IPS-20b (cell line): ENCODE measurements around the gene KIF21A.
A peak's percentile ranks its signal among the peaks of the same experiment; 100 is the strongest.

Source experiments
- H3K27ac ChIP-seq: one replicate; pipeline ENCODE4 v1.5.1; 2013; ENCODE audit warnings: low read length
- H3K27me3 ChIP-seq: 2 replicates; pipeline ENCODE4 v1.6.1; 2013; ENCODE audit warnings: mild to moderate bottlenecking, low read length, inconsistent platforms; ENCODE audit not compliant: insufficient read depth
- H3K36me3 ChIP-seq: 2 replicates; pipeline ENCODE4 v1.6.1; 2013; ENCODE audit warnings: low read depth, mild to moderate bottlenecking, inconsistent platforms, low read length, moderate library complexity; ENCODE audit not compliant: insufficient read depth
- H3K4me1 ChIP-seq: 2 replicates; pipeline ENCODE4 v1.6.1; 2013; ENCODE audit warnings: mild to moderate bottlenecking, control low read depth, inconsistent platforms, low read length, moderate library complexity; ENCODE audit not compliant: insufficient read depth
- H3K4me3 ChIP-seq: 2 replicates; pipeline ENCODE4 v1.5.1; 2013; ENCODE audit warnings: mild to moderate bottlenecking, low read length, inconsistent platforms
- H3K9ac ChIP-seq: 2 replicates; pipeline ENCODE4 v1.6.1; 2013; ENCODE audit warnings: low read depth, mild to moderate bottlenecking, inconsistent platforms, low read length, moderate library complexity
- H3K9me3 ChIP-seq: 2 replicates; pipeline ENCODE4 v1.6.1; 2013; ENCODE audit warnings: mild to moderate bottlenecking, low read depth, low read length, inconsistent platforms; ENCODE audit not compliant: insufficient read depth

The KIF21A gene

GRCh38 chr12:39402922-39403321 is 40.0 kb downstream of the KIF21A start:
- H3K4me1 ChIP-seq = peaks cover 15% of the 10 kb centered on the region
- H3K36me3 ChIP-seq = no peaks in the 10 kb centered on the region
- no peak overlapping the region for H3K4me3 ChIP-seq
- H3K9ac ChIP-seq = no peak overlapping the region
- no peaks in the 10 kb centered on the region for H3K27me3 ChIP-seq
- H3K27ac ChIP-seq = no peak overlapping the region
- H3K9me3 ChIP-seq = no peaks in the 10 kb centered on the region

- H3K27me3 ChIP-seq = no peaks in the 10 kb centered on the region
- no peaks in the 10 kb centered on the region for H3K36me3 ChIP-seq
- H3K4me3 ChIP-seq = no peak overlapping the region
- H3K4me1 ChIP-seq = peaks cover 5% of the 10 kb centered on the region
- H3K9me3 ChIP-seq = no peaks in the 10 kb centered on the region
- no peak overlapping the region for H3K27ac ChIP-seq
- no peak overlapping the region for H3K9ac ChIP-seq
Measured at GRCh38 chr12:39401459-39401858, 41.5 kb downstream of the KIF21A start.

DNA sequence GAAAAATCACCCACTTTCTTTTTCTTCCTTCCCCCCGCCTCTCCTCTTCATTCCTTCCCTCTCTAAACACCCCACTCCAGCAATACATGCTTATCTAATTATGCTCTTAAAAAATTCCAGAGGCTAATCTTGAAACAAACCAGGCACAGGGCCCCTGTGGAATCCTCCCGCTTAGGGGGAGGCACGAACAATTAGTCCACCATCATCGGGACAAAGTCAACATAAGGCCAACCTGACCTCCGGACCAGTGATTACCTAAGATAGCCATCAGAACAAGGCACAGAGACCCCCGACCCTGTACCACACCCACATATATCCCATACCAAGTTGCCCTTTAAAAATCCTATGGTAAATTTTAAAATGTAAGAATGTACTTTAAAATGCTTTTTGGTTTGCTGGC is 47.1 kb downstream of the KIF21A start:
- Histone ChIP-seq H3K9ac (no peak overlapping the region), H3K4me1 (peaks cover 28% of the 10 kb centered on the region), H3K27ac (no peak overlapping the region), H3K27me3 (no peaks in the 10 kb centered on the region), H3K4me3 (no peak overlapping the region), H3K9me3 (no peaks in the 10 kb centered on the region), H3K36me3 (no peaks in the 10 kb centered on the region)

- Histone ChIP-seq H3K4me3 (peak overlapping the region; percentile 49), H3K9ac (peak overlapping the region; percentile 62; the same call in 1 of the 2 replicates), H3K27ac (peak overlapping the region; percentile 64), H3K27me3 (no peaks in the 10 kb centered on the region), H3K4me1 (peaks cover 35% of the 10 kb centered on the region), H3K36me3 (no peaks in the 10 kb centered on the region), H3K9me3 (no peaks in the 10 kb centered on the region)
Measured at GRCh38 chr12:39393890-39394289, 49.0 kb downstream of the KIF21A start.

DNA sequence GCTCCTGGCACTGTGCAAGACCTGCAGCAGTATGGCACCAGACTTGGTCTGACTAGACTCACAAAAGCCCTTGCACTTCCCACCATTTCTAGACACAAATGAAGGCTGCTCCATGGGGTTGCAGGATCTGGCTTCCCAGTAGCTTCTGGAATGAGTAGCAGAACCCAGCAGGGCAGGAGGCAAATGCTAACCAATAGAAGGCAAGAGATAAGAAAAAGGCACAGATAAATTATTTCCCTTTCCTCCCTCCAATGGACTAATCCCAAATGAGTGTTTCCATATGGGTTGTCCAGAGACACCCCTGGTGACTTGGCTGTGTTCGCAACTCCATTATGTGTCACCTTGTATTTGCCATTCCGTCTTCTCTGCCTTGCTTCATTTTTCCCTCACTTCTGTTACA is 49.7 kb downstream of the KIF21A start:
- Histone ChIP-seq H3K4me1 (peaks cover 35% of the 10 kb centered on the region), H3K9ac (peak overlapping the region; percentile 14; the same call in 1 of the 2 replicates), H3K27ac (peak overlapping the region; percentile 35), H3K4me3 (peak overlapping the region; percentile 49; the same call in 1 of the 2 replicates), H3K27me3 (no peaks in the 10 kb centered on the region), H3K36me3 (no peaks in the 10 kb centered on the region), H3K9me3 (no peaks in the 10 kb centered on the region)

DNA sequence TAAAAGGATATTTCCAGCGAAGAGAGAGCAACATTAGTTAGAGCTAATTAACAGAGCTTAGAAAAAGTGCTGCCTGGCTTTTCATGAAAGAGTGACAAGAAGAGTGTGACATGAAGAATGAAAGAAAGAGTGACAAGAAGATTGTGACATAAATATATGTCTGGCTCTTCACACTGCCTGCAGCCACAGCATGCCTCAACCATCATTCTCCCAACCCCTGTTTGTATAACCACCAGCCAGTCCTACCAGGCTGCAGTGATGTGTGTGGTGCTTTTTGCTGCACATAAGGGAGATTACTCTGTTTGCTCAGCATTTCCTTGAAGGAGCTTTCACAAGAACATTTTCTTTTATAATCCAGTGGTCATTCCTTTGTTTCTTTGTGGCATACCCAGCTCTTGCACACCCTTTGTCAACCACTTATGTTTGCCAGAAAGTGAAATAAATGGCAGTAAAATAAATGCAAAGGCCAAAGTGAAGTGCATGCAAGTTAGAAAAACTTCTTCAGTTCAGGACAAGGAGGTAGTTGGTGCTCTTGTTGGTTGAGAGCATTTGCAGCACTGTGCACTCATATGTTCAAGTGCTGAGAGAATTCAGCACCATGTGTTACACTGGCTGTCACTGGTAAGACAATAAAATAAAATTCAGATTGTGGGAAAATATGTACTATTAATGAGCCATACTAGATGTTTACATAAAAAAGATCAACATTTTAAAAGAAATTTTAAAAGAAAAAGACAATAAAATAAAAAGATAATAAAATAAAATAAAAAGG is 50.6 kb downstream of the KIF21A start:
- no peak overlapping the region for H3K27ac ChIP-seq
- no peaks in the 10 kb centered on the region for H3K27me3 ChIP-seq
- H3K4me1 ChIP-seq = peaks cover 35% of the 10 kb centered on the region
- 0 out of 2 replicates have a peak overlapping the region, but pooled peaks have one; percentile 5 for H3K9ac ChIP-seq
- H3K36me3 ChIP-seq = no peaks in the 10 kb centered on the region
- H3K9me3 ChIP-seq = no peaks in the 10 kb centered on the region
- H3K4me3 ChIP-seq = no peak overlapping the region

DNA sequence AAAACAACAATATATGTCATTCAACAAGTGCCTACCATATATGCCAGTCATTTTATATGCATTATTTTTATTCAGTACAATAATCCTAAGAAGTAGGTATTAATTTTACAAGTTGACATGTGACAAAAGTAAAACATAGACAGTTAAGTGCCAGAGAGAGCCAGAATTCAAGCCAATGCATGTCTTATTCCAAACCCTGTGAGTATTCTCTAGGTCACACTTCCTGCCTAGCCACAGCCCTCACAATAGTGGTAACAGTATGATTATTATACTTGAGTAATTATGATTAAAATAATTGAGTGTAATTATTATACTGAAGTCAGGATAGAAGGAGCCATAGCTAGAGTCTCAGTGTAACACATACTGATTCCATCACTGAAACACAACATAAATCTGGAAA is 52.2 kb downstream of the KIF21A start:
- Histone ChIP-seq H3K9ac (no peak overlapping the region), H3K27me3 (no peaks in the 10 kb centered on the region), H3K9me3 (no peaks in the 10 kb centered on the region), H3K36me3 (no peaks in the 10 kb centered on the region), H3K4me3 (no peak overlapping the region), H3K4me1 (peaks cover 33% of the 10 kb centered on the region), H3K27ac (no peak overlapping the region)

GRCh38 chr12:39389399-39390150 is 53.3 kb downstream of the KIF21A start:
- Histone ChIP-seq H3K27ac (no peak overlapping the region), H3K9ac (no peak overlapping the region), H3K36me3 (no peaks in the 10 kb centered on the region), H3K9me3 (no peaks in the 10 kb centered on the region), H3K4me3 (no peak overlapping the region), H3K27me3 (no peaks in the 10 kb centered on the region), H3K4me1 (peaks cover 26% of the 10 kb centered on the region)

DNA sequence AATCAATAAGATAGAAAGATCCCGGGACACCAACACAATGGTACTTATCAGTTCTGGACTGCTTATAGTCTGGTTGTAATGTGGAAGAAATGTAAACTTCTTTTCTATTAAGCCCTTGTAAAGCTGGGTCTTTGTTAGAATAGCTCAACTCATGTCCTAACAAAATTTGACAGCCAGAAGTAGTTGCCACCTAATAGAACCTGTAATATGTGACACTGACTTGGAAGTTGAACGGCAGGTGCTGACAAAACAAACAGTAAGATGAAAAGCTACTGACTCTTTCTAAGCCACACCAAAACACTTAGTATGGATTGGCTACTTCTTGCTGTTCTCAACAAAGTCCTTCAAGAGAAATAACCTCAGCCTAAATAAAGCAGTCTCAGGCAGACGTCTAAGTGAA is 56.6 kb downstream of the KIF21A start:
- peaks cover 8% of the 10 kb centered on the region; the same call in 1 of the 2 replicates for H3K4me1 ChIP-seq
- no peak overlapping the region for H3K27ac ChIP-seq
- no peaks in the 10 kb centered on the region for H3K27me3 ChIP-seq
- H3K4me3 ChIP-seq = no peak overlapping the region
- no peaks in the 10 kb centered on the region for H3K36me3 ChIP-seq
- no peaks in the 10 kb centered on the region for H3K9me3 ChIP-seq
- H3K9ac ChIP-seq = no peak overlapping the region

DNA sequence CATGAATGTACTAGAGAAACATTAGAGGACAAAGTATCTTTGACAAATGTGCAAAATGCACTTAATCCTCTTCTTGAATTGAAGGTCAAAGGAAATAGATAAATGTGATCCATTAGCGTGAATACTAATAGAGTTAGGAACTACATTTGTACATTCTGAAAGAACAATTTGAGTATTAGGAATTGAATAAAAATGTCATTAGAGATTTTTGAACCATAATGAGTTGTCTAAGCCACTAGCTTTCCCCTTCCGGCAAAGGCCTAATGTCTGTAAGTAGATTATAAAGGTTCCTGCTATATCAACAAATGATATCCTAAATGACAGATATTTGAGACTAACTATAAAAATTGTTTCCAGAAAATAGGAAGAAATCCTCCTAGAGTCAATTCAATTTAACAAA is 59.8 kb downstream of the KIF21A start:
- H3K9ac ChIP-seq = no peak overlapping the region
- no peaks in the 10 kb centered on the region for H3K9me3 ChIP-seq
- no peak overlapping the region for H3K27ac ChIP-seq
- H3K36me3 ChIP-seq = no peaks in the 10 kb centered on the region
- no peaks in the 10 kb centered on the region for H3K27me3 ChIP-seq
- H3K4me3 ChIP-seq = no peak overlapping the region
- no peaks in the 10 kb centered on the region for H3K4me1 ChIP-seq

DNA sequence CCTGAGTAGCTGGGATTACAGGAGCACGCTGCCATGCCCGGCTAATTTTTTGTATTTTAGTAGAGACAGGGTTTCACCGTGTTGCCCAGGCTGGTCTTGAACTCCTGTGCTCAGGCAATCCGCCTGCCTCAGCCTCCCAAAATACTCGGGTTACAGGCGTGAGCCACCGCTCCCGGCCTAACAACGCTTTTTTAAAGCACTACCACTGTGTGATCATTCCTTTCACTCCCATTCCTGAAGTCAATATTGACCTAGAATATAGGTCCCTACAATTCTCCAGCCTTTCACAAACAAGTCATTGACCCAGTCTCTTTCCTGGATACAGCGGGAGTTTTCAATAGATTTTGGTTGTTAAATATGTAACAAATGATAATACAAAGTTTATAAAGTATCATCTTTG is 62.8 kb downstream of the KIF21A start:
- no peak overlapping the region for H3K27ac ChIP-seq
- no peaks in the 10 kb centered on the region for H3K4me1 ChIP-seq
- no peak overlapping the region for H3K4me3 ChIP-seq
- H3K36me3 ChIP-seq = no peaks in the 10 kb centered on the region
- no peaks in the 10 kb centered on the region for H3K9me3 ChIP-seq
- no peak overlapping the region for H3K9ac ChIP-seq
- no peaks in the 10 kb centered on the region for H3K27me3 ChIP-seq

DNA sequence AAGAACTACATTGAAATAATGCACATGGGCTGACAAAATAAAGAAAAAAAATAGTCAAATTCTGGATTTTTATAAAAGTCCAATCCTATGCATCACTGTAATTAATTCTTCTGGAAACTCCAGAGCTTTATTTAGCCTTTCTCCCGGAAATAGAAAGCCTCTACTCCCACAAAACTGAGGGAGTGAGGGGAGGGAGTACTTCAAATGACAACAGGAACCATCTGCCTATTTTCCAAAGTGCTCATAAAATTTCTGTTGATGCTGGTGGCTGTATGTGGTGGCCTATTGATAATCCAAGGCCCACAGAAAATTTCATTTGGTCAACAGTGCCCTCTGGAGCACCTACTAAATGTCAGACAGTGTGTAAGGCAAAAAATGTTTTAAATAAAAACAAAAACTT is 64.6 kb downstream of the KIF21A start:
- no peaks in the 10 kb centered on the region for H3K9me3 ChIP-seq
- no peak overlapping the region for H3K9ac ChIP-seq
- no peak overlapping the region for H3K4me3 ChIP-seq
- H3K27ac ChIP-seq = no peak overlapping the region
- no peaks in the 10 kb centered on the region for H3K36me3 ChIP-seq
- H3K4me1 ChIP-seq = peaks cover 4% of the 10 kb centered on the region; the same call in 1 of the 2 replicates
- no peaks in the 10 kb centered on the region for H3K27me3 ChIP-seq
